ENCODE measurements around the gene ALPK3.
A peak's percentile ranks its signal among the peaks of the same experiment; 100 is the strongest.

DNA sequence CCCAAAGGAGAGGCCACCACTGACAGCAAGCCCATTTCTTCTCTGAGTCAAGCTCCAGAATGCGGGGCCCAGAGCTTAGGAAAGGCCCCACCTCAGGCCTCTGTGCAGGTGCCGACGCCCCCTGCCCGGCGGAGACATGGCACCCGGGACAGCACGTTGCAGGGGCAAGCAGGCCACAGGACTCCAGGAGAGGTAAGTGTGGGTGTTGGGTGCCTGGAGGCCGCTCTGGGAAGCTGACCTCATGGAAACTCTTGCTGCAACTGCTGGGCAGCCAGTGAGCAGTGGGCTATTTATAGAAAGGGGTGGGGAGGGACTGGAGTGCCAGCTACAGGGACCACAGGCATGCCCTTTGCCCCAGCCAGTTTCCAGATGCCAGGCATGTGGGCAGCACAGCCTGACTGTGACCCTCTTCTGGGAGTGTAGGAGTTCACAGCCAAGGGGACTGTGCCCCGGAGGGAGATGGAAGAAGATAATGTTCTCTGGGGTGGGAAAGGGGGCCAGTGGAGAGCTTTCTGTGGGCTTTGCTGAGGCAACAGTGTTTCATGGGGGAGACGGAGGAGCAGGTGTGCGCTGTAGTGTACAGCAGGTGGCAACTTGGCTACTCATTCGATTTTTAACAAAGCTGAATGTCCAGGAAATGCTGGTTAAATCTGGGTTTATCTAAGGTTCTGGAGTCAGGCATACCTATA is 23.7 kb downstream of the ALPK3 start:
- TF ChIP-seq CTCF (IDR thresholded peaks at IDR 0.05) (no peak), POLR2A (IDR thresholded peaks at IDR 0.05) (no peak), POLR2AphosphoS5 (IDR thresholded peaks at IDR 0.05; ENCODE audit: insufficient read depth in 1 of 2, low read depth in 1 of 2) (peak; percentile 17 to 52)
